ENCODE results near the gene ARHGAP15. TPM values are rescaled to one million over a fixed set of nuclear protein-coding genes. Genes with fewer than 3 reads are reported as not detected.

ARHGAP15 gene
- total RNA-seq, 1 donor from 2014 or later: not detected

GRCh38 chr2:143246815-143247744, 117.9 kb downstream of the ARHGAP15 start:
- H3K4me3 Mint-ChIP-seq (ENCODE audit: unreplicated experiment): no peak overlapping the region
- H3K36me3 Mint-ChIP-seq (ENCODE audit: unreplicated experiment): no peaks in the 10 kb centered on the region
- H3K27me3 Mint-ChIP-seq (ENCODE audit: unreplicated experiment): peaks cover 30% of the 10 kb centered on the region
- no peaks in the 10 kb centered on the region for H3K9me3 Mint-ChIP-seq (ENCODE audit: unreplicated experiment)
- no peak for TF ChIP-seq CTCF (IDR thresholded peaks at IDR 0.05)
- DNase-seq (ENCODE audit: extremely low spot score, unreplicated experiment): no peak
- no peak overlapping the region for H3K27ac Mint-ChIP-seq (ENCODE audit: unreplicated experiment)
- H3K4me1 Mint-ChIP-seq (ENCODE audit: unreplicated experiment): no peaks in the 10 kb centered on the region

- no peak overlapping the region for H3K4me3 Mint-ChIP-seq (ENCODE audit: unreplicated experiment)
- H3K4me1 Mint-ChIP-seq (ENCODE audit: unreplicated experiment): no peaks in the 10 kb centered on the region
- no peak for DNase-seq (ENCODE audit: extremely low spot score, unreplicated experiment)
- H3K9me3 Mint-ChIP-seq (ENCODE audit: unreplicated experiment): no peaks in the 10 kb centered on the region
- no peak overlapping the region for H3K27ac Mint-ChIP-seq (ENCODE audit: unreplicated experiment)
- no peaks in the 10 kb centered on the region for H3K36me3 Mint-ChIP-seq (ENCODE audit: unreplicated experiment)
- peaks cover 28% of the 10 kb centered on the region for H3K27me3 Mint-ChIP-seq (ENCODE audit: unreplicated experiment)
- TF ChIP-seq CTCF (IDR thresholded peaks at IDR 0.05): no peak
Measured at GRCh38 chr2:143248631-143249030, 119.4 kb downstream of the ARHGAP15 start.

- Mint-ChIP-seq H3K36me3 (ENCODE audit: unreplicated experiment) (no peaks in the 10 kb centered on the region), H3K27me3 (ENCODE audit: unreplicated experiment) (peaks cover 48% of the 10 kb centered on the region), H3K4me1 (ENCODE audit: unreplicated experiment) (no peaks in the 10 kb centered on the region), H3K9me3 (ENCODE audit: unreplicated experiment) (no peaks in the 10 kb centered on the region), H3K4me3 (ENCODE audit: unreplicated experiment) (no peak overlapping the region), H3K27ac (ENCODE audit: unreplicated experiment) (no peak overlapping the region)
- no peak for DNase-seq (ENCODE audit: extremely low spot score, unreplicated experiment)
- no peak for TF ChIP-seq CTCF (IDR thresholded peaks at IDR 0.05)
Measured at GRCh38 chr2:143251681-143252080, 122.5 kb downstream of the ARHGAP15 start.

- Mint-ChIP-seq H3K4me3 (ENCODE audit: unreplicated experiment) (no peak overlapping the region), H3K27me3 (ENCODE audit: unreplicated experiment) (peaks cover 45% of the 10 kb centered on the region), H3K27ac (ENCODE audit: unreplicated experiment) (no peak overlapping the region), H3K4me1 (ENCODE audit: unreplicated experiment) (no peaks in the 10 kb centered on the region), H3K36me3 (ENCODE audit: unreplicated experiment) (no peaks in the 10 kb centered on the region), H3K9me3 (ENCODE audit: unreplicated experiment) (no peaks in the 10 kb centered on the region)
- TF ChIP-seq CTCF (IDR thresholded peaks at IDR 0.05): no peak
- DNase-seq (ENCODE audit: extremely low spot score, unreplicated experiment): no peak
Measured at GRCh38 chr2:143252138-143252907, 123.1 kb downstream of the ARHGAP15 start.

- H3K36me3 Mint-ChIP-seq (ENCODE audit: unreplicated experiment): no peaks in the 10 kb centered on the region
- H3K4me1 Mint-ChIP-seq (ENCODE audit: unreplicated experiment): no peaks in the 10 kb centered on the region
- H3K27me3 Mint-ChIP-seq (ENCODE audit: unreplicated experiment): peaks cover 45% of the 10 kb centered on the region
- no peak overlapping the region for H3K27ac Mint-ChIP-seq (ENCODE audit: unreplicated experiment)
- TF ChIP-seq CTCF (IDR thresholded peaks at IDR 0.05): no peak
- no peak overlapping the region for H3K4me3 Mint-ChIP-seq (ENCODE audit: unreplicated experiment)
- no peak for DNase-seq (ENCODE audit: extremely low spot score, unreplicated experiment)
- no peaks in the 10 kb centered on the region for H3K9me3 Mint-ChIP-seq (ENCODE audit: unreplicated experiment)
Measured at GRCh38 chr2:143254110-143254509, 124.9 kb downstream of the ARHGAP15 start.

Measured in osteocyte (in vitro differentiated cells).